Measurements from ENCODE around the gene FAM53C. TPM values are rescaled to one million over a fixed set of nuclear protein-coding genes. Genes with fewer than 3 reads are reported as not detected.
A peak's percentile ranks its signal among the peaks of the same experiment; 100 is the strongest.

The FAM53C gene
- total RNA-seq, 1 donor from 2014 or later = 26.7 TPM

DNA sequence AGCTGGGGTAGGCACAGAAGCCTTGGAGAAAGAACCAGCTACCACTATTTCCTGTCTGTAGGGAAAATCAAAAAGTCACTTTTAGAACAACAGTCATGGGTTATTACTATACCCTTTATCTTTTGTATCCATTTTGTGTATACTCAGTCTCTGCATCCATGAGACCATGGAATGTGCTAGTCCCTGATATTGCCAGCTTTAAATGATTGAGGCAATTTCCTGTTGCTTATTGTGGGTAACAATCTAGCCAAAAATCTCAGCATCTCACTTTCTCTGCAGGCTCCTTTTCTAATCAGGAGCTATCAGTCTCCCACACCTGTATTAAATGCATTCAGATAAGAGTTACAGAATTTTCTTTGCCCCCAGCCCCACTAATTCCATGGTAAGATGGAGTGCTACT, 13.5 kb downstream of the FAM53C start:
- peaks cover 7% of the 10 kb centered on the region for H3K9me3 ChIP-seq (replicated peaks)
- no peak for TF ChIP-seq CTCF (IDR thresholded peaks at IDR 0.05; ENCODE audit: borderline replicate concordance)
- H3K36me3 ChIP-seq = peaks cover 21% of the 10 kb centered on the region
- intact Hi-C loops (cut with micrococcal nuclease) = no loop called here
- no peak for DNase-seq
- no peaks in the 10 kb centered on the region for H3K27me3 ChIP-seq (ENCODE audit: low read depth)
- H3K27ac ChIP-seq (replicated peaks) = peak overlapping the region; percentile 99
- H3K4me1 ChIP-seq = peaks cover 71% of the 10 kb centered on the region
- H3K4me3 ChIP-seq = no peak overlapping the region

DNA sequence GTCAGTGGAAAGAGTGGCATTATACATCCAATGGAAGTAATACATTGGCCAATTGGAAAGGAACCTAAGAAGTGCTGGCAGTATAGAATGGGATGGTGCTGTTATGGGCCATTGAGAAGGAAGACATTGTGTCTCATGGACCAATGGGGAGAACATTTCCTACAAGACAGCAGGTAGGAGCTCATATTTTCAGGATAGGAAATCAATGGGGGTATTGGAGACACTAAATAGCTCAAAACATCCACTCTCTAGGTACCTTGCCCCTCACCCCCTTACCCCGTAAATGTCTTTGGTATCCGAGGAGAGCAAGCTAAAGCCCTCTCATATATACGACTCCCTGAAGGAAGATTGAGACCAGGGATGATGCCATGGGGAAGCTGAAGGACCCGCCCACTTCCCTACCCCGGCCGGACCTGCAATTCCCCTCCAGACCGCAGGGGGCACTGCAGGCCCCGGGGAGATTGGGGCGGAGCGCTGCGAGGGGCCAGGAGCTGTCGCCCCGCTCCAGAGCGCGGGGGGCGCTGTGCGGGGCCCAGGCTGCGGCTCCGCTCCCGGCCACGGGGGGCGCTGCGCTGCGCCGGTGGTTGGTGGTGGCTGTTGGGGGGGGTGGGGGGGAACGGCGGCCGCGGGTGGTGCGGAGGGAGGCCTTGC, 14.1 kb downstream of the FAM53C start, which contains the start of gene KDM3B:
KDM3B (plus strand) TSS at position 615 of the 651 bp plus-strand sequence. CDS start 111 bp downstream, outside the sequence.
- peaks cover 14% of the 10 kb centered on the region for H3K36me3 ChIP-seq
- H3K27ac ChIP-seq (replicated peaks) = peak within 1 kb of the TSS; percentile 99
- DNase-seq = peak; percentile 85
- H3K9me3 ChIP-seq (replicated peaks) = peaks cover 7% of the 10 kb centered on the region
- peaks cover 78% of the 10 kb centered on the region for H3K4me1 ChIP-seq
- intact Hi-C loops (cut with micrococcal nuclease) = no loop called here
- H3K4me3 ChIP-seq = peak within 1 kb of the TSS; percentile 95
- peak; percentile 93 for TF ChIP-seq CTCF (IDR thresholded peaks at IDR 0.05; ENCODE audit: borderline replicate concordance)
- no peaks in the 10 kb centered on the region for H3K27me3 ChIP-seq (ENCODE audit: low read depth)

DNA sequence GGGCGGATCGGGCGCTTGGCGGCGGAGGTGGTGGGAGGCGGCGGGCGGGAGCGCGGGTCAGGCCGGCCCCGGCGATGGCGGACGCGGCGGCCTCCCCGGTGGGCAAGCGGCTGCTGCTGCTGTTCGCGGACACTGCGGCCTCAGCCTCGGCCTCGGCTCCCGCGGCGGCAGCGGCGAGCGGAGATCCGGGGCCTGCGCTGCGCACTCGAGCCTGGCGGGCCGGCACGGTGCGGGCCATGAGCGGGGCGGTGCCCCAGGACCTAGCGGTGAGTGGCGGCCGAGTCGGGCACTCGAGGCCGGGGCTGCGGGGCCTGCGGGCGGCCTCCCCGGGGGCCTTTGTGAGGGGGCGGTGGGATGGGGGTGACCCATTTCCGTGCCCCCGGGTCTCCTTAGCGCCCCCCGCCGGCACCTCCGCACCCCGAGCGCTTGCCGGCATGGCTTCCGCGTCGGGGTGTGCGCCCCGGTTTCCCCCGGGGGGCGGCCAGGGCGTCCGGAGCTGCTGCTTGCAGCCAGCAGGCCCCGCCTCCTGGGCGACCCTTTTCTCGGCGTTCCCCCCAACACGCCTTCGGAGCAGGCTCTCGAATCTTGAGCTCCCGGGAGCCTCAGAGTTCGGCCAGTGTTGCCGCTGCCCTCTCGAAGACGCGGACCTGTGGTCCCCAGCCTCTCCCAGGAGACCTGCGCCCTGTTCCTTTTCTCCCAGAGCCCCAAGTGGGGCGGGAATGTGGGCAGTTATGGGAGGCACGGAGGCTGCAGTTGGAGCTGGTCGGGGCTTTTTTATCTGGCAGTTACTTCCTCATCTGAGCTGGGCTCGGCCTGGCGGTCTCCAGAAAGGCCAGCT, 14.9 kb downstream of the FAM53C start:
- intact Hi-C loops (cut with micrococcal nuclease) = no loop called here

GRCh38 chr5:138353560-138354080, 15.6 kb downstream of the FAM53C start:
- Histone ChIP-seq H3K27ac (replicated peaks) (peak overlapping the region; percentile 99), H3K27me3 (ENCODE audit: low read depth) (no peaks in the 10 kb centered on the region), H3K9me3 (replicated peaks) (peaks cover 7% of the 10 kb centered on the region), H3K4me3 (peak overlapping the region; percentile 95), H3K4me1 (peaks cover 90% of the 10 kb centered on the region), H3K36me3 (no peaks in the 10 kb centered on the region)
- intact Hi-C loops (cut with micrococcal nuclease) = no loop called here
- DNase-seq = no peak
- no peak for TF ChIP-seq CTCF (IDR thresholded peaks at IDR 0.05; ENCODE audit: borderline replicate concordance)

More for the DNA sequence above, 14.9 kb downstream of the FAM53C start:
- TF ChIP-seq CTCF (IDR thresholded peaks at IDR 0.05; ENCODE audit: borderline replicate concordance) = peak; percentile 55
- Histone ChIP-seq H3K4me3 (peak overlapping the region; percentile 95), H3K4me1 (peaks cover 85% of the 10 kb centered on the region), H3K9me3 (replicated peaks) (peaks cover 7% of the 10 kb centered on the region), H3K27me3 (ENCODE audit: low read depth) (no peaks in the 10 kb centered on the region), H3K36me3 (peaks cover 6% of the 10 kb centered on the region), H3K27ac (replicated peaks) (peak overlapping the region; percentile 99)
- peak; percentile 62 for DNase-seq

- Histone ChIP-seq H3K27me3 (ENCODE audit: low read depth) (no peaks in the 10 kb centered on the region), H3K4me1 (peaks cover 90% of the 10 kb centered on the region), H3K9me3 (replicated peaks) (peaks cover 7% of the 10 kb centered on the region), H3K36me3 (no peaks in the 10 kb centered on the region), H3K27ac (replicated peaks) (peak overlapping the region; percentile 99), H3K4me3 (peak overlapping the region; percentile 95)
- no peak for DNase-seq
- no peak for TF ChIP-seq CTCF (IDR thresholded peaks at IDR 0.05; ENCODE audit: borderline replicate concordance)
- intact Hi-C loops (cut with micrococcal nuclease) = no loop called here
Observed at GRCh38 chr5:138354387-138354786, 16.3 kb downstream of the FAM53C start.
